Panc1 (cell line): Measurements from ENCODE around the gene ROBO3. TPM values are rescaled to one million over a fixed set of nuclear protein-coding genes. Genes with fewer than 3 reads are reported as not detected.

Experiments used
- ATAC-seq: fragments of 200-7000 bp; cut with Tn5 transposase; 2 replicates; pipeline ENCODE4 v1.9.1; 2020; ENCODE audit warnings: mild to moderate bottlenecking, moderate library complexity
- BruUV-seq: library from RNA; stranded (reverse); fragments of 400-500 nt; replicated peaks from 2 replicates; lab custom pipeline; 2021; lab: Mats Ljungman, UMichigan
- CTCF ChIA-PET: fragments of 300-600 bp; sonication (Branson Sonifier 250); formaldehyde crosslinking; loops from one replicate; lab custom pipeline; 2022; ENCODE audit warnings: antibody characterized with exemption; lab: Charles Lee
- POLR2A ChIA-PET: fragments of 300-600 bp; sonication (Branson Sonifier 250); formaldehyde crosslinking; loops from one replicate; lab custom pipeline; 2022; ENCODE audit warnings: antibody characterized with exemption; lab: Charles Lee
- DNase-seq: peaks from one replicate; pipeline ENCODE4 v3.0.0-alpha.2; 2010; ENCODE audit warnings: low read depth, low spot score
- H3K27ac ChIP-seq: 2 replicates; pipeline ENCODE4 v1.5.1; 2011; ENCODE audit warnings: mild to moderate bottlenecking, low read length, inconsistent platforms
- H3K27me3 ChIP-seq: fragments of 200-500 bp; sonication (Bioruptor generic); 2 replicates; pipeline ENCODE4 v1.6.0; 2014; ENCODE audit warnings: low read length, inconsistent platforms; ENCODE audit not compliant: control insufficient read depth, insufficient read depth
- H3K36me3 ChIP-seq: fragments of 200-500 bp; sonication (Bioruptor generic); 2 replicates; pipeline ENCODE4 v1.5.1; 2014; ENCODE audit warnings: inconsistent platforms, mild to moderate bottlenecking, low read length, moderate library complexity; ENCODE audit not compliant: control insufficient read depth, insufficient read depth
- H3K4me1 ChIP-seq: 2 replicates; pipeline ENCODE4 v1.5.1; 2011; ENCODE audit warnings: inconsistent platforms, mild to moderate bottlenecking, low read length, moderate library complexity; ENCODE audit not compliant: control insufficient read depth, insufficient read depth
- H3K4me3 ChIP-seq, 2 experiments: 2 replicates each; pipeline ENCODE4 v1.5.1; 2011 to 2012; ENCODE audit warnings: low read depth in 2 of 2, low read length in 2 of 2, mild to moderate bottlenecking in 2 of 2, inconsistent platforms in 1 of 2, moderate library complexity in 1 of 2
- H3K9me3 ChIP-seq: fragments of 200-500 bp; sonication (Bioruptor generic); 2 replicates; pipeline ENCODE4 v1.5.1; 2014; ENCODE audit warnings: low read depth, mild to moderate bottlenecking, inconsistent platforms, low read length, moderate library complexity; ENCODE audit not compliant: control insufficient read depth, insufficient read depth
- POLR2AphosphoS5 ChIP-seq: IDR thresholded peaks from 2 replicates; pipeline ENCODE4 v1.6.1; 2012; ENCODE audit warnings: mild to moderate bottlenecking, low read depth, low read length, moderate library complexity
- SIN3A ChIP-seq: IDR thresholded peaks from 2 replicates; pipeline ENCODE4 v1.6.1; 2012; ENCODE audit warnings: low read depth, mild to moderate bottlenecking, low read length, moderate library complexity, borderline replicate concordance; ENCODE audit not compliant: insufficient read depth
- TCF7L2 ChIP-seq: IDR thresholded peaks from 2 replicates; pipeline ENCODE4 v1.6.1; 2011; ENCODE audit warnings: mild to moderate bottlenecking, low read depth, low read length, inconsistent platforms
- in situ Hi-C: cut with HindIII; loops from 2 replicates; pipeline ENCODE4 v1.10.0; 2016; ENCODE audit warnings: low sequenced_read_pairs, low pct_unique_long_range_greater_than_20kb
- intact Hi-C: fragments of 100-400 bp; cut with micrococcal nuclease; formaldehyde crosslinking; loops from one replicate; pipeline ENCODE4 v1.10.0; 2022; ENCODE audit not compliant: unreplicated experiment
- total RNA-seq: library from RNA; stranded (reverse); gene quantifications from one replicate; pipeline ENCODE4 v1.2.1, GENCODE V29; 2021; ENCODE audit not compliant: unreplicated experiment
- TF ChIP-seq, protein P1 (sequence below), 2 experiments: IDR thresholded peaks; 2 replicates each; pipeline ENCODE4 v1.6.1; 2011 to 2012; ENCODE audit warnings: low read depth in 2 of 2, control low read depth in 1 of 2, low read length in 1 of 2, mild to moderate bottlenecking in 1 of 2, moderate library complexity in 1 of 2; ENCODE audit not compliant: insufficient read depth in 1 of 2
- TF ChIP-seq, protein P2 (sequence below): fragments of 450-650 bp; IDR thresholded peaks from 2 replicates; pipeline ENCODE4 v1.5.1; 2017; ENCODE audit warnings: mild to moderate bottlenecking

ROBO3 gene
- total RNA-seq, 1 experiment from 2014 or later = 12.0 TPM

DNA sequence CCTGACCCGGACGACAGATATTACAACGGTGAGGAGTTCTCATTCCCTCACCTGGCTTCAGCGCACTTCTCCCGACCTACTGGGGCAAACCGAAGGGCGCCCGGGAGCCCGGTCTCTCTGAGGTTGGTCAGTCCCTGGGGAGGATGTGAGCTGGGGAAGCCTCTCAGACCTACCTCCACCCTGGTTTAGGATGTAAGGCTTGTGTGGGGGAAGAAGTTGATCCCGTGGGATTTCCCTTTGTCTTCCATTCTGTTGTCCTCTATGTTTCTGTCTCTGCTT is 12.3 kb downstream of the ROBO3 start:
- POLR2A ChIA-PET = no interaction called here
- no peak for DNase-seq
- intact Hi-C loops = no loop called here

DNA sequence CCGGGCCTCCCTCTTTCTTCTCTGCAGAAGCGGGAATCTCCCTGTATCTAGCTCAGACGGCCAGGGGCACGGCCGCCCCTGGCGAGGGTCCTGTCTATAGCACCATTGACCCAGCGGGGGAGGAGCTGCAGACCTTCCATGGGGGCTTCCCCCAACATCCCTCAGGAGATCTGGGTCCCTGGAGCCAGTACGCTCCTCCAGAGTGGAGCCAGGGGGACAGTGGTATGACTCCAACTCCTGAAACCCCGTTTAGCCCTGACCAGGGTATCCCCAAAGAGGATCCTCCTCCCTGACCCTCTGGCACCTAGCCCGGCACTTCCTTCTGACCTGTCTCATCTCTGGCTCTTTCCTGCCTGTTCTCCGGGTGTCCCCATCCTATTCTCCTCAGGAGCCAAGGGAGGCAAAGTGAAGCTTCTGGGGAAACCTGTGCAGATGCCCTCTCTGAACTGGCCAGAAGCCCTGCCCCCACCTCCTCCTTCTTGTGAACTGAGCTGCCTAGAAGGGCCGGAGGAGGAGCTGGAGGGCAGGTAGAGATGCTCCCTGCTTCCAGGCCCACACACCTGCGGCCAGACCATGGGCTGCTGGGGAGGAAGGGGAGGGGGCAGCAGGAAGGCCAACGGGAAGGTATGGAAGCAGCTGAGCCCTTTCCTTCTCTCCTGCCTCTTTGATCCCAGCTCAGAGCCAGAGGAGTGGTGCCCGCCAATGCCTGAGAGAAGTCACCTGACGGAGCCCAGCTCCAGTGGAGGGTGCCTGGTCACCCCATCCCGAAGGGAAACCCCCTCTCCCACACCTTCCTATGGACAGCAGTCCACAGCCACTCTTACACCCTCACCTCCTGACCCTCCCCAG is 12.9 kb downstream of the ROBO3 start:
- TF ChIP-seq, protein P1, sequence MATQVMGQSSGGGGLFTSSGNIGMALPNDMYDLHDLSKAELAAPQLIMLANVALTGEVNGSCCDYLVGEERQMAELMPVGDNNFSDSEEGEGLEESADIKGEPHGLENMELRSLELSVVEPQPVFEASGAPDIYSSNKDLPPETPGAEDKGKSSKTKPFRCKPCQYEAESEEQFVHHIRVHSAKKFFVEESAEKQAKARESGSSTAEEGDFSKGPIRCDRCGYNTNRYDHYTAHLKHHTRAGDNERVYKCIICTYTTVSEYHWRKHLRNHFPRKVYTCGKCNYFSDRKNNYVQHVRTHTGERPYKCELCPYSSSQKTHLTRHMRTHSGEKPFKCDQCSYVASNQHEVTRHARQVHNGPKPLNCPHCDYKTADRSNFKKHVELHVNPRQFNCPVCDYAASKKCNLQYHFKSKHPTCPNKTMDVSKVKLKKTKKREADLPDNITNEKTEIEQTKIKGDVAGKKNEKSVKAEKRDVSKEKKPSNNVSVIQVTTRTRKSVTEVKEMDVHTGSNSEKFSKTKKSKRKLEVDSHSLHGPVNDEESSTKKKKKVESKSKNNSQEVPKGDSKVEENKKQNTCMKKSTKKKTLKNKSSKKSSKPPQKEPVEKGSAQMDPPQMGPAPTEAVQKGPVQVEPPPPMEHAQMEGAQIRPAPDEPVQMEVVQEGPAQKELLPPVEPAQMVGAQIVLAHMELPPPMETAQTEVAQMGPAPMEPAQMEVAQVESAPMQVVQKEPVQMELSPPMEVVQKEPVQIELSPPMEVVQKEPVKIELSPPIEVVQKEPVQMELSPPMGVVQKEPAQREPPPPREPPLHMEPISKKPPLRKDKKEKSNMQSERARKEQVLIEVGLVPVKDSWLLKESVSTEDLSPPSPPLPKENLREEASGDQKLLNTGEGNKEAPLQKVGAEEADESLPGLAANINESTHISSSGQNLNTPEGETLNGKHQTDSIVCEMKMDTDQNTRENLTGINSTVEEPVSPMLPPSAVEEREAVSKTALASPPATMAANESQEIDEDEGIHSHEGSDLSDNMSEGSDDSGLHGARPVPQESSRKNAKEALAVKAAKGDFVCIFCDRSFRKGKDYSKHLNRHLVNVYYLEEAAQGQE (IDR thresholded peaks at IDR 0.05; ENCODE audit: insufficient read depth in 1 of 2, low read depth in 2 of 2, low read length in 1 of 2) = no peak
- TF ChIP-seq POLR2AphosphoS5 (no peak), SIN3A (no peak), TCF7L2 (no peak)
- TF ChIP-seq, protein P2, sequence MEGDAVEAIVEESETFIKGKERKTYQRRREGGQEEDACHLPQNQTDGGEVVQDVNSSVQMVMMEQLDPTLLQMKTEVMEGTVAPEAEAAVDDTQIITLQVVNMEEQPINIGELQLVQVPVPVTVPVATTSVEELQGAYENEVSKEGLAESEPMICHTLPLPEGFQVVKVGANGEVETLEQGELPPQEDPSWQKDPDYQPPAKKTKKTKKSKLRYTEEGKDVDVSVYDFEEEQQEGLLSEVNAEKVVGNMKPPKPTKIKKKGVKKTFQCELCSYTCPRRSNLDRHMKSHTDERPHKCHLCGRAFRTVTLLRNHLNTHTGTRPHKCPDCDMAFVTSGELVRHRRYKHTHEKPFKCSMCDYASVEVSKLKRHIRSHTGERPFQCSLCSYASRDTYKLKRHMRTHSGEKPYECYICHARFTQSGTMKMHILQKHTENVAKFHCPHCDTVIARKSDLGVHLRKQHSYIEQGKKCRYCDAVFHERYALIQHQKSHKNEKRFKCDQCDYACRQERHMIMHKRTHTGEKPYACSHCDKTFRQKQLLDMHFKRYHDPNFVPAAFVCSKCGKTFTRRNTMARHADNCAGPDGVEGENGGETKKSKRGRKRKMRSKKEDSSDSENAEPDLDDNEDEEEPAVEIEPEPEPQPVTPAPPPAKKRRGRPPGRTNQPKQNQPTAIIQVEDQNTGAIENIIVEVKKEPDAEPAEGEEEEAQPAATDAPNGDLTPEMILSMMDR = no peak
- Histone ChIP-seq H3K27me3 (peaks cover 5% of the 10 kb centered on the region; the same call in 1 of the 2 replicates), H3K4me1 (peaks cover 8% of the 10 kb centered on the region), H3K27ac (no peak overlapping the region), H3K36me3 (no peaks in the 10 kb centered on the region), H3K9me3 (no peaks in the 10 kb centered on the region), H3K4me3 (no peak overlapping the region)
- in situ Hi-C loops (no loop called here), intact Hi-C loops (no loop called here)
- no peak for ATAC-seq
- ChIA-PET CTCF (no interaction called here), POLR2A (no interaction called here)
- no TSS peak for BruUV-seq
- no peak for DNase-seq

More for the DNA sequence above, 12.3 kb downstream of the ROBO3 start:
- no peak overlapping the region; a peak in 1 of 4 replicates for H3K4me3 ChIP-seq
- H3K4me1 ChIP-seq = peaks cover 4% of the 10 kb centered on the region
- no peak for TF ChIP-seq POLR2AphosphoS5
- no peak for TF ChIP-seq TCF7L2
- no peak for TF ChIP-seq SIN3A
- TF ChIP-seq, protein P1 (IDR thresholded peaks at IDR 0.05; ENCODE audit: insufficient read depth in 1 of 2, low read depth in 2 of 2, low read length in 1 of 2) = no peak
- TF ChIP-seq, protein P2 = no peak
- H3K27ac ChIP-seq = no peak overlapping the region
- ATAC-seq = no peak
- peaks cover 7% of the 10 kb centered on the region; the same call in 1 of the 2 replicates for H3K27me3 ChIP-seq
- H3K36me3 ChIP-seq = no peaks in the 10 kb centered on the region
- no TSS peak for BruUV-seq
- in situ Hi-C loops = no loop called here
- no peaks in the 10 kb centered on the region for H3K9me3 ChIP-seq
- CTCF ChIA-PET = no interaction called here
